H9 (cell line): Measurements from ENCODE around the gene PNMA8A. TPM values are rescaled to one million over a fixed set of nuclear protein-coding genes. Genes with fewer than 3 reads are reported as not detected.

Source experiments
- DNase-seq: peaks from one replicate; pipeline ENCODE4 v3.0.0-alpha.2; 2017
- H2AFZ ChIP-seq: one replicate; pipeline ENCODE4 v1.6.1; 2013; ENCODE audit warnings: mild to moderate bottlenecking, low read length, control low read depth, moderate library complexity
- H2AK5ac ChIP-seq: 2 replicates; pipeline ENCODE4 v1.6.1; 2013; ENCODE audit warnings: low read length, control low read depth, mixed read lengths; ENCODE audit not compliant: insufficient read length
- H2BK120ac ChIP-seq: one replicate; pipeline ENCODE4 v1.6.1; 2013; ENCODE audit warnings: low read depth, mild to moderate bottlenecking, low read length, control low read depth, inconsistent platforms; ENCODE audit not compliant: poor library complexity, severe bottlenecking
- H2BK12ac ChIP-seq: 2 replicates; pipeline ENCODE4 v1.6.1; 2013; ENCODE audit warnings: low read length, control low read depth, mixed read lengths, low read depth; ENCODE audit not compliant: insufficient read length
- H2BK15ac ChIP-seq: 2 replicates; pipeline ENCODE4 v1.6.1; 2013; ENCODE audit warnings: low read depth, low read length, control low read depth
- H2BK20ac ChIP-seq: one replicate; pipeline ENCODE4 v1.6.1; 2013; ENCODE audit warnings: low read depth, mild to moderate bottlenecking, low read length, control low read depth, inconsistent platforms; ENCODE audit not compliant: poor library complexity, severe bottlenecking
- H2BK5ac ChIP-seq: 2 replicates; pipeline ENCODE4 v1.6.1; 2013; ENCODE audit warnings: low read length, control low read depth, mixed read lengths; ENCODE audit not compliant: insufficient read length
- H3K14ac ChIP-seq: 2 replicates; pipeline ENCODE4 v1.6.1; 2013; ENCODE audit warnings: low read length, control low read depth; ENCODE audit not compliant: insufficient read depth
- H3K18ac ChIP-seq: 2 replicates; pipeline ENCODE4 v1.6.1; 2013; ENCODE audit warnings: low read depth, mild to moderate bottlenecking, mixed read lengths, low read length, control low read depth; ENCODE audit not compliant: insufficient read length
- H3K23ac ChIP-seq: 2 replicates; pipeline ENCODE4 v1.6.1; 2013; ENCODE audit warnings: low read length, control low read depth, mixed read lengths, low read depth; ENCODE audit not compliant: insufficient read length
- H3K23me2 ChIP-seq: 2 replicates; pipeline ENCODE4 v1.6.1; 2013; ENCODE audit warnings: low read depth, mild to moderate bottlenecking, mixed read lengths, low read length, control low read depth; ENCODE audit not compliant: insufficient read length, poor library complexity, severe bottlenecking
- H3K27ac ChIP-seq: 2 replicates; pipeline ENCODE4 v1.5.1; 2013; ENCODE audit warnings: low read length, control low read depth, mixed read lengths, low read depth; ENCODE audit not compliant: insufficient read length
- H3K27me3 ChIP-seq: 2 replicates; pipeline ENCODE4 v1.6.1; 2013; ENCODE audit warnings: low read length, control low read depth, inconsistent platforms; ENCODE audit not compliant: insufficient read depth
- H3K4ac ChIP-seq: 2 replicates; pipeline ENCODE4 v1.6.1; 2013; ENCODE audit warnings: low read depth, mild to moderate bottlenecking, control low read depth, inconsistent platforms, low read length, moderate library complexity
- H3K4me1 ChIP-seq: 2 replicates; pipeline ENCODE4 v1.6.1; 2013; ENCODE audit warnings: low read length, control low read depth, inconsistent platforms; ENCODE audit not compliant: insufficient read depth
- H3K4me2 ChIP-seq: 2 replicates; pipeline ENCODE4 v1.6.1; 2013; ENCODE audit warnings: low read length, control low read depth, mixed read lengths; ENCODE audit not compliant: insufficient read length, insufficient read depth
- H3K56ac ChIP-seq: 2 replicates; pipeline ENCODE4 v1.6.1; 2013; ENCODE audit warnings: low read depth, mild to moderate bottlenecking, mixed read lengths, low read length, control low read depth; ENCODE audit not compliant: insufficient read length
- H3K79me1 ChIP-seq: 2 replicates; pipeline ENCODE4 v1.6.1; 2013; ENCODE audit warnings: low read depth, mild to moderate bottlenecking, moderate library complexity, low read length, control low read depth, inconsistent platforms; ENCODE audit not compliant: insufficient read depth, poor library complexity, severe bottlenecking
- H3K79me2 ChIP-seq: 2 replicates; pipeline ENCODE4 v1.6.1; 2013; ENCODE audit warnings: low read length, control low read depth, inconsistent platforms; ENCODE audit not compliant: insufficient read depth
- H3K9ac ChIP-seq: 2 replicates; pipeline ENCODE4 v1.6.1; 2013; ENCODE audit warnings: low read length, control low read depth, mixed read lengths; ENCODE audit not compliant: insufficient read length; ENCODE audit errors: extremely low read depth
- H3K9me3 ChIP-seq: one replicate; pipeline ENCODE4 v1.6.1; 2013; ENCODE audit warnings: low read depth, low read length, inconsistent platforms; ENCODE audit not compliant: control insufficient read depth
- H3T11ph ChIP-seq: one replicate; pipeline ENCODE4 v1.6.1; 2013; ENCODE audit warnings: mild to moderate bottlenecking, low read length, control low read depth, inconsistent platforms
- H4K20me1 ChIP-seq: one replicate; pipeline ENCODE4 v1.6.1; 2013; ENCODE audit not compliant: control insufficient read depth, insufficient read length, insufficient read depth
- H4K5ac ChIP-seq: 2 replicates; pipeline ENCODE4 v1.6.1; 2013; ENCODE audit warnings: low read depth, mild to moderate bottlenecking, mixed read lengths, low read length, control low read depth; ENCODE audit not compliant: insufficient read length
- H4K8ac ChIP-seq: replicated peaks from 2 replicates; pipeline ENCODE4 v1.6.1; 2013; ENCODE audit warnings: low read length, control low read depth, mixed read lengths, low read depth; ENCODE audit not compliant: insufficient read length
- H4K91ac ChIP-seq: 2 replicates; pipeline ENCODE4 v1.6.1; 2013; ENCODE audit warnings: low read depth, mild to moderate bottlenecking, moderate library complexity, mixed read lengths, low read length, control low read depth; ENCODE audit not compliant: insufficient read length
- H3K27ac Mint-ChIP-seq, 3 experiments: 2 replicates in 2 of 3; 3 replicates in 1 of 3; pipeline ENCODE4 v1.8.0; 2020 to 2021; ENCODE audit warnings: mixed read lengths in 3 of 3, mild to moderate bottlenecking in 1 of 3, moderate library complexity in 1 of 3
- H3K27me3 Mint-ChIP-seq: 2 replicates; pipeline ENCODE4 v1.8.0; 2021; ENCODE audit warnings: low read depth, mild to moderate bottlenecking, moderate library complexity, mixed read lengths
- H3K36me3 Mint-ChIP-seq, 3 experiments: 2 replicates in 2 of 3; 3 replicates in 1 of 3; pipeline ENCODE4 v1.8.0; 2020 to 2021; ENCODE audit warnings: low read depth in 3 of 3, mixed read lengths in 3 of 3; ENCODE audit not compliant: insufficient read depth in 1 of 3
- H3K4me1 Mint-ChIP-seq, 2 experiments: 2 replicates each; pipeline ENCODE4 v1.8.0; 2020; ENCODE audit warnings: mixed read lengths in 2 of 2
- H3K4me3 Mint-ChIP-seq, 2 experiments: 2 replicates in 1 of 2; 3 replicates in 1 of 2; pipeline ENCODE4 v1.8.0; 2020 to 2021; ENCODE audit warnings: mild to moderate bottlenecking in 2 of 2, mixed read lengths in 2 of 2, moderate library complexity in 1 of 2
- H3K9me3 Mint-ChIP-seq, 2 experiments: 2 replicates in 1 of 2; 3 replicates in 1 of 2; pipeline ENCODE4 v1.8.0; 2020; ENCODE audit warnings: mild to moderate bottlenecking in 2 of 2, mixed read lengths in 2 of 2, moderate library complexity in 1 of 2
- WGBS: extraction: QIAGEN DNeasy Blood & Tissue Kit; methylation state at CpG from one replicate; pipeline ENCODE4 v1.1.7; 2013; ENCODE audit warnings: missing lambda C conversion rate, low lambda C conversion rate, mixed read lengths; ENCODE audit not compliant: insufficient read length; ENCODE audit errors: extremely low coverage; 5-methylcytosine and 5-hydroxymethylcytosine counted together
- total RNA-seq: library from RNA; stranded (reverse); gene quantifications from 2 replicates; pipeline ENCODE4 v1.2.1, GENCODE V29; 2021
- TF ChIP-seq, protein P1 (sequence below): fragments of 200-600 bp; sonication (generic); conservative IDR thresholded peaks from 3 replicates; pipeline ENCODE4 v1.8.0; 2021; ENCODE audit warnings: antibody characterized with exemption, mild to moderate bottlenecking

The PNMA8A gene
- total RNA-seq, 1 experiment from 2014 or later = 22.6 TPM

DNA sequence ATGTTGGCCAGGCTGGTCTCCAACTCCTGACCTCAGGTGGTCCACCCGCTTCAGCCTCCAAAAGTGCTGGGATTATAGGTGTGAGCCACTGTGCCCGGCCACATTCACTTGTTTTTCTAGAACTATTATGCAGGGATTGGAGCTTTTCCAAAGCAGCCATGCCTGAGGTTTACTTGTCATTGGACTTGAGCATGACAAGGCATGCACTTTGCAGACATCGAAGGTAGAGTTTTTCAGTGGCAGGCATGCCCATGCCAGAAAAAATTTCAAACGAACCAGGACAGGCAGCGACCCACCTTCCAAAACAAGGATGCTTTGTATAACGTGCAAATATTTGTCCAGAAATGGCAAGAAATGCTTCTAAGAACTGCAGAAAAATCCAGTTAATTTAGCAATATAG lies 17.7 kb downstream of the PNMA8A start:
- H3K14ac ChIP-seq = no peak overlapping the region
- H3T11ph ChIP-seq = no peak overlapping the region
- peaks cover 5 to 7% of the 10 kb centered on the region in 2 experiments; a peak in 4 of 5 replicates for H3K9me3 Mint-ChIP-seq
- no peaks in the 10 kb centered on the region for H3K79me2 ChIP-seq
- H3K9ac ChIP-seq = no peak overlapping the region
- no peak for DNase-seq
- WGBS = no CpG with 5 or more reads among the region's 6 CpGs
- H3K4me1 ChIP-seq = no peaks in the 10 kb centered on the region
- no peak overlapping the region for H3K56ac ChIP-seq
- no peaks in the 10 kb centered on the region for H3K79me1 ChIP-seq
- H2AFZ ChIP-seq = no peak overlapping the region
- no peaks in the 10 kb centered on the region for H3K4me1 Mint-ChIP-seq
- H4K8ac ChIP-seq = no peak overlapping the region
- H3K27me3 ChIP-seq = no peaks in the 10 kb centered on the region
- no peaks in the 10 kb centered on the region for H3K9me3 ChIP-seq
- H4K91ac ChIP-seq = no peak overlapping the region
- H3K27ac ChIP-seq = no peak overlapping the region
- peaks cover 4% of the 10 kb centered on the region for H3K27me3 Mint-ChIP-seq
- H2BK120ac ChIP-seq = no peak overlapping the region
- no peak overlapping the region for H2BK12ac ChIP-seq
- no peak overlapping the region for H2BK15ac ChIP-seq
- H3K23me2 ChIP-seq = no peaks in the 10 kb centered on the region
- no peaks in the 10 kb centered on the region for H4K20me1 ChIP-seq
- TF ChIP-seq, protein P1, sequence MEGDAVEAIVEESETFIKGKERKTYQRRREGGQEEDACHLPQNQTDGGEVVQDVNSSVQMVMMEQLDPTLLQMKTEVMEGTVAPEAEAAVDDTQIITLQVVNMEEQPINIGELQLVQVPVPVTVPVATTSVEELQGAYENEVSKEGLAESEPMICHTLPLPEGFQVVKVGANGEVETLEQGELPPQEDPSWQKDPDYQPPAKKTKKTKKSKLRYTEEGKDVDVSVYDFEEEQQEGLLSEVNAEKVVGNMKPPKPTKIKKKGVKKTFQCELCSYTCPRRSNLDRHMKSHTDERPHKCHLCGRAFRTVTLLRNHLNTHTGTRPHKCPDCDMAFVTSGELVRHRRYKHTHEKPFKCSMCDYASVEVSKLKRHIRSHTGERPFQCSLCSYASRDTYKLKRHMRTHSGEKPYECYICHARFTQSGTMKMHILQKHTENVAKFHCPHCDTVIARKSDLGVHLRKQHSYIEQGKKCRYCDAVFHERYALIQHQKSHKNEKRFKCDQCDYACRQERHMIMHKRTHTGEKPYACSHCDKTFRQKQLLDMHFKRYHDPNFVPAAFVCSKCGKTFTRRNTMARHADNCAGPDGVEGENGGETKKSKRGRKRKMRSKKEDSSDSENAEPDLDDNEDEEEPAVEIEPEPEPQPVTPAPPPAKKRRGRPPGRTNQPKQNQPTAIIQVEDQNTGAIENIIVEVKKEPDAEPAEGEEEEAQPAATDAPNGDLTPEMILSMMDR = no peak
- H3K4me3 Mint-ChIP-seq = no peak overlapping the region
- H3K18ac ChIP-seq = no peak overlapping the region
- no peaks in the 10 kb centered on the region for H3K36me3 Mint-ChIP-seq
- H2AK5ac ChIP-seq = no peak overlapping the region
- no peak overlapping the region for H2BK20ac ChIP-seq
- no peak overlapping the region for H4K5ac ChIP-seq
- H3K4me2 ChIP-seq = no peak overlapping the region
- no peak overlapping the region for H3K23ac ChIP-seq
- H2BK5ac ChIP-seq = no peak overlapping the region
- no peak overlapping the region for H3K27ac Mint-ChIP-seq
- H3K4ac ChIP-seq = no peak overlapping the region
